Loucy (cell line): ENCODE results near the gene FRRS1.

ENCODE experiments used
- EZH2phosphoT487 ChIP-seq: fragments of 200-600 bp; IDR thresholded peaks from 2 replicates; pipeline ENCODE4 v1.6.1; 2018; ENCODE audit warnings: antibody characterized with exemption, mild to moderate bottlenecking, moderate library complexity, borderline replicate concordance
- TF ChIP-seq, protein P1 (sequence below): fragments of 200-600 bp; sonication (generic); conservative IDR thresholded peaks from 2 replicates; pipeline ENCODE4 v1.5.1; 2014; ENCODE audit warnings: mild to moderate bottlenecking, antibody characterized with exemption, low read length

DNA sequence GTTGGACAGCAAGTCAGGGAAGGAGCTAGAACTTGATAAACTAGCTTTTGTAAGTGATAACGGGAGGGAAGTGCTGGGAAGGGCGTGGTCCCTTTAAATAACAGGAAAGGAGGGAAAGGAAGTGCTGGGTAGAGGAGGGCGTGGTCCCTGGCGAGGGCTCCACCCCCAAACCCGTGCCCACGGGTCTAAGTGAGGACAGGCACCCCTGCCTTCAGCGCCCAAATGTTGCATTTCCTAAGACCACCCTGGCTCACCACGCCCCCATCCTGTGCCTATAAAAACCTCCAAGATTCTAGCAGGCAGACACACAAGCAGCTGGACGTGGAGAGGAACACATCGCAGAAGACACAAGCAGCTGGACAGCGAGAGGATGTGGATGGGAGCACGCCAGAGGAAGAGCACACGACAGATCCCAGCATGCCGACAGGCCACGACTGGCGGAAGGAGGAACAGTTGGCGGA is 62.0 kb downstream of the FRRS1 start:
- TF ChIP-seq, protein P1, sequence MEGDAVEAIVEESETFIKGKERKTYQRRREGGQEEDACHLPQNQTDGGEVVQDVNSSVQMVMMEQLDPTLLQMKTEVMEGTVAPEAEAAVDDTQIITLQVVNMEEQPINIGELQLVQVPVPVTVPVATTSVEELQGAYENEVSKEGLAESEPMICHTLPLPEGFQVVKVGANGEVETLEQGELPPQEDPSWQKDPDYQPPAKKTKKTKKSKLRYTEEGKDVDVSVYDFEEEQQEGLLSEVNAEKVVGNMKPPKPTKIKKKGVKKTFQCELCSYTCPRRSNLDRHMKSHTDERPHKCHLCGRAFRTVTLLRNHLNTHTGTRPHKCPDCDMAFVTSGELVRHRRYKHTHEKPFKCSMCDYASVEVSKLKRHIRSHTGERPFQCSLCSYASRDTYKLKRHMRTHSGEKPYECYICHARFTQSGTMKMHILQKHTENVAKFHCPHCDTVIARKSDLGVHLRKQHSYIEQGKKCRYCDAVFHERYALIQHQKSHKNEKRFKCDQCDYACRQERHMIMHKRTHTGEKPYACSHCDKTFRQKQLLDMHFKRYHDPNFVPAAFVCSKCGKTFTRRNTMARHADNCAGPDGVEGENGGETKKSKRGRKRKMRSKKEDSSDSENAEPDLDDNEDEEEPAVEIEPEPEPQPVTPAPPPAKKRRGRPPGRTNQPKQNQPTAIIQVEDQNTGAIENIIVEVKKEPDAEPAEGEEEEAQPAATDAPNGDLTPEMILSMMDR = no peak
- no peak for TF ChIP-seq EZH2phosphoT487
